Measurements from ENCODE around the gene TXNL4A. TPM values are rescaled to one million over a fixed set of nuclear protein-coding genes. Genes with fewer than 3 reads are reported as not detected.

TXNL4A gene
- total RNA-seq, 1 experiment from 2014 or later: 416 TPM

DNA sequence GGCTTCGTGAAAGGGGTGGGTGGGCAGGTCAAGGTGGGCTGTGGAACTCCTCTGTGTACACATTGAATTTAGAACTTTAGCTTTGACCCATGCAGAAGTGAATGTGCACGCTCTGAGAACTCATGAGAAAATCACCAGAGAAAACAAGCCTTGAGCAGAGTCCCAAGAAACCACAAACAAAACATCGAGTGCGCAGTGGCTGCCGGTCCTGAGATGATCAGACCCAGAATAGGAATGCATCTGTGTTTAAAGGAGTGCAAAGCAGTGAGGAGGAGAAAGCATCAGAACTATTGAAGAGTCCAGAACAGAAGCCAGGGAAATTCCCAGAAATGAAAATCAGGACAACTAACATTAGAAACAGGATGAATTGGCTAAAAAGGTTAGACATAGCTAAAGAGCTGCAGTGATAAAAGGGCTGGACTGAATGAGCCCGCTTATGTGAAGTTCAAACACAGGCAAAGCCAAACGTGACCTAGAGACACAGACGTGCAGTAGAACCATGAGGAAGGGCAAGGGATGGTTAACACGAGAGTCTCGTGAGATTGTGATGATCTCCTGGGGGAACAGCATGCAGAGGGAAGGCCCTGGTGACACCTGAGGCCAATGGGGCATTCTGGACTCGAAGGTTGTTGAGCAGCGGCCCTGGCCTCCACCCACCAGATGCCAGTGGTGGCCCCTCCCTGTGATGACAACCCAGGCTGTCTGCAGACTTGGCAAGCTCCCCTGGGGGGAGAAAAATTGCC lies 16.4 kb upstream of the TXNL4A start:
- DNase-seq (ENCODE audit: low read depth, low spot score) (no peak), ATAC-seq (0 out of 2 replicates have a peak, but pooled peaks have one; percentile 37)
- CTCF ChIA-PET: no interaction called here
- POLR2A ChIA-PET: no interaction called here
- intact Hi-C loops (cut with micrococcal nuclease; ENCODE audit: unreplicated experiment): no loop called here
- TF ChIP-seq, protein P1, sequence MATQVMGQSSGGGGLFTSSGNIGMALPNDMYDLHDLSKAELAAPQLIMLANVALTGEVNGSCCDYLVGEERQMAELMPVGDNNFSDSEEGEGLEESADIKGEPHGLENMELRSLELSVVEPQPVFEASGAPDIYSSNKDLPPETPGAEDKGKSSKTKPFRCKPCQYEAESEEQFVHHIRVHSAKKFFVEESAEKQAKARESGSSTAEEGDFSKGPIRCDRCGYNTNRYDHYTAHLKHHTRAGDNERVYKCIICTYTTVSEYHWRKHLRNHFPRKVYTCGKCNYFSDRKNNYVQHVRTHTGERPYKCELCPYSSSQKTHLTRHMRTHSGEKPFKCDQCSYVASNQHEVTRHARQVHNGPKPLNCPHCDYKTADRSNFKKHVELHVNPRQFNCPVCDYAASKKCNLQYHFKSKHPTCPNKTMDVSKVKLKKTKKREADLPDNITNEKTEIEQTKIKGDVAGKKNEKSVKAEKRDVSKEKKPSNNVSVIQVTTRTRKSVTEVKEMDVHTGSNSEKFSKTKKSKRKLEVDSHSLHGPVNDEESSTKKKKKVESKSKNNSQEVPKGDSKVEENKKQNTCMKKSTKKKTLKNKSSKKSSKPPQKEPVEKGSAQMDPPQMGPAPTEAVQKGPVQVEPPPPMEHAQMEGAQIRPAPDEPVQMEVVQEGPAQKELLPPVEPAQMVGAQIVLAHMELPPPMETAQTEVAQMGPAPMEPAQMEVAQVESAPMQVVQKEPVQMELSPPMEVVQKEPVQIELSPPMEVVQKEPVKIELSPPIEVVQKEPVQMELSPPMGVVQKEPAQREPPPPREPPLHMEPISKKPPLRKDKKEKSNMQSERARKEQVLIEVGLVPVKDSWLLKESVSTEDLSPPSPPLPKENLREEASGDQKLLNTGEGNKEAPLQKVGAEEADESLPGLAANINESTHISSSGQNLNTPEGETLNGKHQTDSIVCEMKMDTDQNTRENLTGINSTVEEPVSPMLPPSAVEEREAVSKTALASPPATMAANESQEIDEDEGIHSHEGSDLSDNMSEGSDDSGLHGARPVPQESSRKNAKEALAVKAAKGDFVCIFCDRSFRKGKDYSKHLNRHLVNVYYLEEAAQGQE (IDR thresholded peaks at IDR 0.05; ENCODE audit: insufficient read depth in 1 of 2, low read depth in 2 of 2, low read length in 1 of 2): no peak
- TF ChIP-seq TCF7L2 (IDR thresholded peaks at IDR 0.05; ENCODE audit: low read depth, low read length) (no peak), POLR2AphosphoS5 (IDR thresholded peaks at IDR 0.05; ENCODE audit: low read depth, low read length) (no peak), SIN3A (IDR thresholded peaks at IDR 0.05; ENCODE audit: borderline replicate concordance, insufficient read depth, low read depth, low read length) (no peak)
- TF ChIP-seq, protein P2, sequence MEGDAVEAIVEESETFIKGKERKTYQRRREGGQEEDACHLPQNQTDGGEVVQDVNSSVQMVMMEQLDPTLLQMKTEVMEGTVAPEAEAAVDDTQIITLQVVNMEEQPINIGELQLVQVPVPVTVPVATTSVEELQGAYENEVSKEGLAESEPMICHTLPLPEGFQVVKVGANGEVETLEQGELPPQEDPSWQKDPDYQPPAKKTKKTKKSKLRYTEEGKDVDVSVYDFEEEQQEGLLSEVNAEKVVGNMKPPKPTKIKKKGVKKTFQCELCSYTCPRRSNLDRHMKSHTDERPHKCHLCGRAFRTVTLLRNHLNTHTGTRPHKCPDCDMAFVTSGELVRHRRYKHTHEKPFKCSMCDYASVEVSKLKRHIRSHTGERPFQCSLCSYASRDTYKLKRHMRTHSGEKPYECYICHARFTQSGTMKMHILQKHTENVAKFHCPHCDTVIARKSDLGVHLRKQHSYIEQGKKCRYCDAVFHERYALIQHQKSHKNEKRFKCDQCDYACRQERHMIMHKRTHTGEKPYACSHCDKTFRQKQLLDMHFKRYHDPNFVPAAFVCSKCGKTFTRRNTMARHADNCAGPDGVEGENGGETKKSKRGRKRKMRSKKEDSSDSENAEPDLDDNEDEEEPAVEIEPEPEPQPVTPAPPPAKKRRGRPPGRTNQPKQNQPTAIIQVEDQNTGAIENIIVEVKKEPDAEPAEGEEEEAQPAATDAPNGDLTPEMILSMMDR (IDR thresholded peaks at IDR 0.05): no peak
- Histone ChIP-seq H3K36me3 (ENCODE audit: control insufficient read depth, insufficient read depth, low read length) (no peaks in the 10 kb centered on the region), H3K27me3 (ENCODE audit: control insufficient read depth, insufficient read depth, low read length) (no peaks in the 10 kb centered on the region), H3K27ac (ENCODE audit: low read length) (no peak overlapping the region), H3K4me1 (ENCODE audit: control insufficient read depth, insufficient read depth, low read length) (no peaks in the 10 kb centered on the region), H3K4me3 (ENCODE audit: low read depth in 2 of 2, low read length in 2 of 2) (no peak overlapping the region), H3K9me3 (ENCODE audit: control insufficient read depth, insufficient read depth, low read depth, low read length) (no peaks in the 10 kb centered on the region)
- no TSS peak for BruUV-seq (replicated peaks)
- in situ Hi-C loops (cut with HindIII; ENCODE audit: low pct_unique_long_range_greater_than_20kb, low sequenced_read_pairs): no loop called here

- DNase-seq (ENCODE audit: low read depth, low spot score) (no peak), ATAC-seq (no peak)
- in situ Hi-C loops (cut with HindIII; ENCODE audit: low pct_unique_long_range_greater_than_20kb, low sequenced_read_pairs): no loop called here
- H3K4me3 ChIP-seq (ENCODE audit: low read depth in 2 of 2, low read length in 2 of 2): no peak overlapping the region
- no peak for TF ChIP-seq POLR2AphosphoS5 (IDR thresholded peaks at IDR 0.05; ENCODE audit: low read depth, low read length)
- TF ChIP-seq, protein P2 (IDR thresholded peaks at IDR 0.05): no peak
- TF ChIP-seq, protein P1 (IDR thresholded peaks at IDR 0.05; ENCODE audit: insufficient read depth in 1 of 2, low read depth in 2 of 2, low read length in 1 of 2): no peak
- TF ChIP-seq SIN3A (IDR thresholded peaks at IDR 0.05; ENCODE audit: borderline replicate concordance, insufficient read depth, low read depth, low read length): no peak
- TF ChIP-seq TCF7L2 (IDR thresholded peaks at IDR 0.05; ENCODE audit: low read depth, low read length): no peak
- ChIA-PET CTCF (no interaction called here), POLR2A (no interaction called here)
- intact Hi-C loops (cut with micrococcal nuclease; ENCODE audit: unreplicated experiment): no loop called here
- no peaks in the 10 kb centered on the region for H3K4me1 ChIP-seq (ENCODE audit: control insufficient read depth, insufficient read depth, low read length)
- H3K9me3 ChIP-seq (ENCODE audit: control insufficient read depth, insufficient read depth, low read depth, low read length): no peaks in the 10 kb centered on the region
- BruUV-seq (replicated peaks): no TSS peak
- H3K36me3 ChIP-seq (ENCODE audit: control insufficient read depth, insufficient read depth, low read length): no peaks in the 10 kb centered on the region
- no peaks in the 10 kb centered on the region for H3K27me3 ChIP-seq (ENCODE audit: control insufficient read depth, insufficient read depth, low read length)
- no peak overlapping the region for H3K27ac ChIP-seq (ENCODE audit: low read length)
Measured at GRCh38 chr18:80002468-80002867, 14.1 kb upstream of the TXNL4A start.
